Glomerular visceral epithelial cell (primary cell): ENCODE data around the gene POC1A.
A peak's percentile ranks its signal among the peaks of the same experiment; 100 is the strongest.

ENCODE experiments used
- DNase-seq: peaks from one replicate; pipeline ENCODE4 v3.0.0-alpha.2; 2016; ENCODE audit errors: extremely low spot score

POC1A gene

DNA sequence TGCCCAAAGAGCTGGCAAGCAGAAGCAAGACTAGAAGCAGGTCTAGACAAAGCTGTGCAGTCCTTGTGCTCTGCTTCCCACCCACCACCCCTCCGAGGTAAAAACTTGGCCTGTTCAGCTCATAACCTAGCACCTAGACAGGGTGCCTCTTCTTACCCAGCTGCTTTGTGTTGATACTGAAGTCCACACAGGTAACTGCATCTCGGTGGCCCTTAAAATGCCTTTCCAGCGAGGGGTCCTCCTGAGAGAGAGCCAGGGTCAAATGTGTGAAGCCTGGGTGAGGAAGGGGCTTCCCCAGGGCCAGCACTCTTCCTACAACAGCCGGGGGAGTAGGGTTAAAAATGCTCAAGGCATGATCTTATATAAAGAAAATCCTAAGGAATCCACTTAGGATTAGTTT is 3.4 kb downstream of the POC1A start:
- DNase-seq, result no peak

DNA sequence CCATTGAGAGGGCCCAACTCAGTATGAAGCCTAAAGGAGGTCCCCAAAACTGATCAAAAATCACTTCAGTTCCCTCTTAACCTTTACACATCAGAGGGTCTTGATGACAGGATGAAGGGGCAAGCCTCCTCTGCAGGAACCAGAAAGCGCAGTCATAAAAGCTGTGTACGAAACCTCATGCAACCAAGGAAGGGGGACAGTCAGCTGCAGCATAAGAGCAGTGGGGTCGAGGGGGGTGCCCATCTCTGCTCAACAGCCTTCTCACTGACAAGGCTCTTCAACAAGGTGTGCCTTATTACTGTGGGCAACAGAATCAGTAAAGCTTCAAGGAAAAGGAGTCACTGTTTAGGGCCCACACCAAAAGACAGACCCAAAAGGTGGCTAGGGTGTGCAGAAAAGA is 3.9 kb downstream of the POC1A start:
- DNase-seq, result no peak

- no peak for DNase-seq
These were observed 4.5 kb downstream of the POC1A start for GRCh38 chr3:52149726-52150125.

GRCh38 chr3:52149021-52149420 is 5.2 kb downstream of the POC1A start:
- no peak for DNase-seq

GRCh38 chr3:52147804-52148203 is 6.4 kb downstream of the POC1A start:
- DNase-seq, result no peak

DNA sequence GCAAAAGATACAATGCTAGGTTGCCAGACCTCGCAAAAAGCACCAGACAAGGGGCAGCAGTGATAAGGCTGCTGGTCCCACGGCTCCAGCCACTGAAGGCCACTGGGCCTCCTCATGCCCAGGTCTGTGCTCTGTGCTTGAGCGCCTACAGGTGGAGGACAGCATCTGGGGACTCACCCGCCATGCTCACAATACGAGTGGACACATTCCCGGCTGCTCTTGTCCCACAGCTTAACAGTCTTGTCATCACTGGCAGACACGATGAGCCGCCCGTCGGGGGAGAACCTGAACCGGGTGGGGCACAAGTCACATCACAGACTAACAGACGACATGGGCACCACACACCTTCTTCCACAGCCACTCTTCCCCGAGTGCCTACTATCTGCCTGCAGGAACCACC is 7.4 kb downstream of the POC1A start:
- DNase-seq, result no peak

GRCh38 chr3:52146189-52146588 is 8.0 kb downstream of the POC1A start:
- no peak for DNase-seq

DNA sequence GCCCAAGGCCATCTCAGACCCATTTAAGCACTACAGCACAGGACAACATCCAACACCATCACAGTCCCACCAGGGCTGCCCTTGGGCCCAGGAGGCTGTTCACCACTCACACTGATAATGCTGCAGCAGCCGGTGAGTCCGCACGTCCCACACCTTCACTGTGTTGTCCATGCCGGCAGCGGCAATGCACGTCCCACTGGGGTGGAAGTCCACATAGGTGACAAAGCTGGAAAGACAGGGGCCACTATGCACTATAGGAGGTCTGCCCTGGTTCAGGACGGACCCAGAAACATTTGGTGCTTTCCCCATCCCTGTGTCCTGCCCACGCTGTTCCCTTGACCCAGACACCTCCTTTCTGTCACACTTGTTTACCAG is 8.5 kb downstream of the POC1A start:
- DNase-seq, result no peak

GRCh38 chr3:52144796-52145735 is 9.2 kb downstream of the POC1A start:
- no peak for DNase-seq

GRCh38 chr3:52144034-52144795 is 10.0 kb downstream of the POC1A start:
- DNase-seq, result peak; percentile 79

DNA sequence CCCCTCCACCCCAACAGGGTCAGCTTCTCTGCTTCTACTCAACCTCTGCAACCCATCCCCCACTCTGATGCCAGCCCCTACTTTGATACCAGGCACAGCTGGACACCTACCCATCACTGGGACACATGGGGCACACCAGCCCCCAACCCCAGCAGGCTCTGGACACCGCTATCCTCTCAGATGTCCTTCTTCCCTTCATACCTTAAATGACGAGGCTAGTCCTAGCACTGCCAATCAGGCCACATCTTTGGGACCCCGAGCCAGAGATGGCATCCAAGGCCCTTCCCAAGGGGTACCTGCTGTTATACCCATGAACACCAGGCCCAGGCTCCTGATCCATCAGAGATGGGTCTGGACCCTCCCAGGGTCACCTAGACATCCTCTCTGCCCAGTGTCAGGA is 10.6 kb downstream of the POC1A start:
- DNase-seq, result no peak

- DNase-seq, result no peak
These were observed 11.1 kb downstream of the POC1A start for GRCh38 chr3:52143156-52143555.

DNA sequence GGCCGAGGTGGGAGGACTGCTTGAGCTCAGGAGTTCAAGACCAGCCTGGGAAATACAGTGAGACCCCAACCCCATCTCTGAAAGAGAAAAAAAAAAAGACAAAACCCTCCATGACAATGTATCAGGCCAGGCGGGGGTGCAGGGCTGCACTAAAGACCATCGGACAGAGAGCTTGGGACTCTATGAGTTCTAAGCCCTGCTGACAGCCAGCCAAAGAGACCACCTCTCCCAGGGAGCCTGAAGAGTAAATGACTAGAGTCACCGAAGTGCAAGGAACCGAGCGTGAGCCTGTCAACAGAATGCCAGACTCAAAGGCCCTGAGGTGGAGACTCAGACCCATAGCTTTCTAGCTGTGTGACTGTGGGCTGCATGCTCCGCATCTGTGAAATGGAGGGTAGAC is 12.5 kb downstream of the POC1A start:
- DNase-seq, result no peak

DNA sequence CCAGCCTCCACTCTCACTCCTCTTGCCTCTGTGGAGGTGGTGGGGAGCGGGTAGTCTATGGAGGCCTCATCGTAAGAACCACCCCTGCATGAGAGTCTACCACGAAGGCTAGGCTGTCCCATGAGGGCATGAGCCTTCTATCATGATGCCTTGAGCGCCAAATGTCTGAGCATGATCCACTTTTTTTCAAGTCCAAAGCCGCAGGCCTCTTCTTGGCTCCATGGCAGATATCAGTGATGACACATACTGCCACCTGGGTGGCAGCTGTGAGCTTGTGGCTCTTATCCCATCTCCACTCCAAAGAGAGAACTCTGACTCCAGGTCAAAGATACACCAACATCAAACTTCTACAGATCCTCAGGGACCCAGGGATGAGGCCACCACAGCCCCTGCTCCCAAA is 13.5 kb downstream of the POC1A start:
- no peak for DNase-seq

DNA sequence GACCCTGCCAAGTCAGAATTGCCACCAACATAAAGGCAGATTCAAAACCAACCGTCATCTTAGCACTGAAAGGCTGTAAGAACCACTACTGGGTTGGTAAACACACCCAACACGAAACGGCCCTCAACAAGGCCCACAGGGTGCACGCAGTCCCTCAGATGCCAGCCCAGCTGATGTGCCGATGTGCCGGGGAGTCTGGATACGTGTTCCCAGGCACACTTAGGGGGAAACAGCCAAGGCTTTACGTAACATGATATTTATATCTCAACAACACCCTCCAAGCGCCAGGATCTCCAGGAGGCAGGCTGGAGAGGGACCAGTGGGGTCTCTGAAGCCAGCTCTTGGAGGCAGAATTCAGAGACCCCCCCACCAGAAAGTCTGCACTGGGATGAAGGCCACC is 14.2 kb downstream of the POC1A start:
- DNase-seq, result no peak

- DNase-seq, result no peak
These were observed 16.9 kb downstream of the POC1A start for GRCh38 chr3:52137311-52137710.

- no peak for DNase-seq
These were observed 17.7 kb downstream of the POC1A start for GRCh38 chr3:52136513-52136912.

- DNase-seq, result no peak
These were observed 18.9 kb downstream of the POC1A start for GRCh38 chr3:52135332-52135731.

- no peak for DNase-seq
These were observed 19.5 kb downstream of the POC1A start for GRCh38 chr3:52134761-52135160.

GRCh38 chr3:52132930-52133329 is 21.3 kb downstream of the POC1A start:
- DNase-seq, result no peak

GRCh38 chr3:52132041-52132440 is 22.2 kb downstream of the POC1A start:
- DNase-seq, result no peak

- DNase-seq, result no peak
These were observed 23.1 kb downstream of the POC1A start for GRCh38 chr3:52130966-52131622.
